LNCAP (cell line): ENCODE results near the gene SNRPB.

Experiments
- TF ChIP-seq, protein P1 (sequence below): fragments of 450-650 bp; IDR thresholded peaks from 2 replicates; pipeline ENCODE4 v1.5.1; 2017; ENCODE audit warnings: mild to moderate bottlenecking

Gene SNRPB

DNA sequence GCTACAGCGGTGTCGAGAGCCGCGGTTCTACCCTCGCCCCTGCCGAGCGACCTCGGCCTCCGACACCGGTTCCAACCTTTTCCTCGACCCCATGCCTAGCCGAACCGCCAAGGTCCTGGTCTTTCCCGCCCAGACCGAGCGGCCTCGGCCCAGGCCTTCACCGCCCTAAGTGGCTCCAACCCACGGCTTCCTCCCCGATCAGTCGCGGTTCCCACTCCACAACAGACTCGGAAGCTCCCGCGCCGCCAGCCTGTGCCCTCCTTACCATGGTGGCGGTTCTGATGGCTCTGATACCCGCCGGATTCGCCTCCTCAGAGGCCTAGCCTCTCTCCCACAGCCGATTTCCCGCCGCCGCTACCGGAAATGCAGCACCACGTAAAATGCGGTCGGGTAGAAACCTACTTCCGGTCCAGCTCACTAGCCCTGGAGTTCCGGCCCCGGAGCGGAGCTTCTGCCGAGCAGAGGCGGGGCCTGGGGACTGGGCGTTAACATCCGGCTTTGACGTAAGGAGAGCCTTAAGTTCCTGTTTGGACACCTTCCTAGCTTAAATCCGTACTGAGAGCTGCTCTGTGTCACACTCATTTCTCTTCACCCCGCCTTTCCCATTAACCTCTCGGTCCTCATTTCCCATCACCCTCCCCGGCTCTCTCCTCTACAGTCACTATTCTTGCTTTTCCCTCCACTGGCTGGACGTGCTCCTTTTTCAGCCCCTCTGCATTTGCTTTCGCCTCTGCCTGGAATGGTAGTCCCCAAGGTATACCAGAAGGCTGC, at the start of gene SNRPB:
Gene SNRPB, minus strand, starts transcription at position 367 of the 771 bp plus-strand sequence. Its CDS starts 99 bp downstream, at position 268.
- TF ChIP-seq, protein P1, sequence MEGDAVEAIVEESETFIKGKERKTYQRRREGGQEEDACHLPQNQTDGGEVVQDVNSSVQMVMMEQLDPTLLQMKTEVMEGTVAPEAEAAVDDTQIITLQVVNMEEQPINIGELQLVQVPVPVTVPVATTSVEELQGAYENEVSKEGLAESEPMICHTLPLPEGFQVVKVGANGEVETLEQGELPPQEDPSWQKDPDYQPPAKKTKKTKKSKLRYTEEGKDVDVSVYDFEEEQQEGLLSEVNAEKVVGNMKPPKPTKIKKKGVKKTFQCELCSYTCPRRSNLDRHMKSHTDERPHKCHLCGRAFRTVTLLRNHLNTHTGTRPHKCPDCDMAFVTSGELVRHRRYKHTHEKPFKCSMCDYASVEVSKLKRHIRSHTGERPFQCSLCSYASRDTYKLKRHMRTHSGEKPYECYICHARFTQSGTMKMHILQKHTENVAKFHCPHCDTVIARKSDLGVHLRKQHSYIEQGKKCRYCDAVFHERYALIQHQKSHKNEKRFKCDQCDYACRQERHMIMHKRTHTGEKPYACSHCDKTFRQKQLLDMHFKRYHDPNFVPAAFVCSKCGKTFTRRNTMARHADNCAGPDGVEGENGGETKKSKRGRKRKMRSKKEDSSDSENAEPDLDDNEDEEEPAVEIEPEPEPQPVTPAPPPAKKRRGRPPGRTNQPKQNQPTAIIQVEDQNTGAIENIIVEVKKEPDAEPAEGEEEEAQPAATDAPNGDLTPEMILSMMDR = no peak

DNA sequence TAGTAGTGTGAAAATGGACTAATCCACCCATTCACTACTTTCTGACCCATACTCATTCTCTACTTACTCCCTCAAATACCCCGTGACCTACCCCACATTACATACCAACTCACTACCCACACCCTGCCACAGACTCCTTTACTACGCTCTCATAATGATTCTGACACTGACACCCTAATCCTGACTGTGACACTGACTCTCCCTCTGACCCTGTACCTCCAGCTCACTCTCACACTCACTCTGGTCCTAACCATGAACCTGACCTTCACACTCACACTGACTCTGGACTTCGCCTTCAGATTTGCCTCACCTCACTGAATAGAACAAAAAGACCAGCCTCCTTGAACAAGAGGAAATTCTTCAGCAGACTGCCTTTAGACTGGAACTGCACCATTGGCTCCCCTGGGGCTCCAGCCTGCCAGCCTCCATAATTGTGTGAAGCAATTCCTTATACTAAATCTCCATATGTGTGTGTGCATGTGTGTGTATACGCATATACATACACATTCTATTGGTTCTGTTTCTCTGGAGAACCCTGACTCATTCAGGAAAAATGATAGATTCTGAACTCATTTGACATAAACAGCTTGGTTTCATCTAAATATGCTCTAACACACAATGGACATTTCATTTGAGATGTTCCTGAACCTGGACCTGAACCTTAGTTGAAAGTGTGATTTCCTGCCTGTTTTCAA, 48.7 kb upstream of the SNRPB start:
- TF ChIP-seq, protein P1 = no peak

DNA sequence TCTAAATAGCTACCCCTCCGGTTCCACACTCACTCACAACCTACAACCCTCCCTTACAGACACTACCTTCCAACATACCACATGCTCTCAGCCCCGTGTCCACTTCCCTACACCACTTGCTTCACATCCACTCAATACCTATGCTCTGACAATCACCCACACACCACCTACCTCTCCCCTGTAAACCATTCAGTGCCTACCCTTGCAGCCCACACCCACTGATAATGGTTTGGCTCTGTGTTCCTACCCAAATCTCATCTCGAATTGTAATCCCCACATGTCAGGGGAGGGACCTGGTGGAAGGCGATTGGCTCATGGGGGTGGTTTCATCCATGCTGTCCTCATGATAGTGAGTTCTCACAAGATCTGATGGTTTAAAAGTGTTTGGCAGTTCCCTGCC, 48.0 kb upstream of the SNRPB start:
- TF ChIP-seq, protein P1 = no peak

DNA sequence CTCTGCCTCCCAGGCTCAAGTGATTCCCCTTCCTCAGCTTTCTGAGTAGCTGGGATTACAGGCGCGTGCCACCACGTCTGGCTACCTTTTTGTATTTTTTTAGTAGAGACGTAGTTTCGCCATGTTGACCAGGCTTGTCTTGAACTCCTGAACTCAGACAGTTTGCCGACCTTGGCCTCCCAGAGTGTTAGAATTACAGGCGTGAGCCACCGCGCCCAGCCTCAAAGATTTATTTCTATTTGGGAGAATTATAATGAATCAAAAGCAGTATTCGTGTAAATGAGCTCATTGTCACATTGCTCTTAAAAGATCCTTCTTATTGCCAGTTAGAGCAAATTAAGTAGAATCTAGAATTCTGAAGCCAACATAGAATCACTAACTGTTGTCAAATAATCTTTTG, 47.5 kb upstream of the SNRPB start:
- TF ChIP-seq, protein P1 = no peak

DNA sequence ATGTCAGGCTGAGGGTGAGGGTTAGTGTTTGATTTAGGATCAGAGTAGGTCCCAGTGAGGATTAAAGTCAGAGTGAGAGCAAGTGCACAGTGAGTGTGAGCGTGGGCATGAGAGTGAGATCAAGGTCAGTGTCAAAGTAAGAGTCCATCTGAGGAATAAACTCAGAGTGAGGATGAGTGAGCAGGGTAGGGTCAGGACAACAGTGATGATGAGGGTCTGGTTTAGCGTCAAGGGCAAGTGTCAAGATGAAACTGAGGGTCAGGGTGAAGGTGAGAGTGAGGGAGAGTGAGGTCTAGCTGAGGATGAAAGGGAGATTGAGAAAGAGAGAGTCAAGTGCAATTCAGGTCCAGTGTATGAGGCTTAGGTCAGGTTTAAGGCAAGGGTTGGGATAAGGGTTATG, 45.8 kb upstream of the SNRPB start:
- TF ChIP-seq, protein P1 = no peak

DNA sequence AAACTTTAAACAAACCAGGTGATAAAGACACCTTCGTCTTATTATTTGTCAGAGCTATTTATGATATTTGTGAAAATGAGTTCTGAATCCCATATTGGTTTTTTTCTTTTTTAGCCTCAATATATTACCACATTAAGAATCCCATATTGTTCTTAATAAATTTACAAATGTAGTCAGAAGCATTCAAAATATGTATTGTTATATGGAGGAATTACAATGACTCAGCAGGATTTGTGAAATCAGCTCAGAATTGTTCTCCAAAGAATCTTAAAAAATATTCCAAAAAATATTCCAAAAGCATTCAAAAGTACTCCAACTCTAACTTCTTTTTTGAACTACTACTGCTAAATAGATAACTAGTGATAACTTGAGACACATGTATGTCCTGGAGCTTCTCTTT, 44.6 kb upstream of the SNRPB start:
- TF ChIP-seq, protein P1 = no peak

DNA sequence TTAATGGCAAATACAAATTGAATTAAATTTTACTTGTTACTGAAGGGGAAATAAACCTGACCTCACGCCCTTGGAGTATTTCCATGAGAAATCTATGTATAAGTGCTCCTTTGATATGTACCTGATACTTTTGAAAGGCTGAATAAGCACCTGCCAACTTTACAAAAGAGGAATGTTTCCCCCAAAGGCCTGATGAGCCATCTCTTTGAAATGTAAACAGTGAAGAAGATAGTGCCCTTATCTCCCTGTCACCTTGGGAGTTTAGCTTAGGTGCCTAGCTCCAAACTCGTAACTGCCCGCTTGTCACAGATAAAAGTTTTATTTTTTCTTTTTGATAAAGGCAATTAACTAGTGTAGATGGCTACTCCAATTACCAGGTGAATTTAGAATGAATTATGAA, 39.2 kb upstream of the SNRPB start:
- TF ChIP-seq, protein P1 = no peak
